Activated T-cell treated with anti-CD3 and anti-CD28 coated beads, Interleukin-2, amount 50 U/mL, for 1 hour (primary cell): ENCODE data around the gene IRF9.

Experiments
- DNase-seq: peaks from one replicate; pipeline ENCODE4 v3.0.0-alpha.2; 2020

IRF9 gene, protein sequence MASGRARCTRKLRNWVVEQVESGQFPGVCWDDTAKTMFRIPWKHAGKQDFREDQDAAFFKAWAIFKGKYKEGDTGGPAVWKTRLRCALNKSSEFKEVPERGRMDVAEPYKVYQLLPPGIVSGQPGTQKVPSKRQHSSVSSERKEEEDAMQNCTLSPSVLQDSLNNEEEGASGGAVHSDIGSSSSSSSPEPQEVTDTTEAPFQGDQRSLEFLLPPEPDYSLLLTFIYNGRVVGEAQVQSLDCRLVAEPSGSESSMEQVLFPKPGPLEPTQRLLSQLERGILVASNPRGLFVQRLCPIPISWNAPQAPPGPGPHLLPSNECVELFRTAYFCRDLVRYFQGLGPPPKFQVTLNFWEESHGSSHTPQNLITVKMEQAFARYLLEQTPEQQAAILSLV

DNA sequence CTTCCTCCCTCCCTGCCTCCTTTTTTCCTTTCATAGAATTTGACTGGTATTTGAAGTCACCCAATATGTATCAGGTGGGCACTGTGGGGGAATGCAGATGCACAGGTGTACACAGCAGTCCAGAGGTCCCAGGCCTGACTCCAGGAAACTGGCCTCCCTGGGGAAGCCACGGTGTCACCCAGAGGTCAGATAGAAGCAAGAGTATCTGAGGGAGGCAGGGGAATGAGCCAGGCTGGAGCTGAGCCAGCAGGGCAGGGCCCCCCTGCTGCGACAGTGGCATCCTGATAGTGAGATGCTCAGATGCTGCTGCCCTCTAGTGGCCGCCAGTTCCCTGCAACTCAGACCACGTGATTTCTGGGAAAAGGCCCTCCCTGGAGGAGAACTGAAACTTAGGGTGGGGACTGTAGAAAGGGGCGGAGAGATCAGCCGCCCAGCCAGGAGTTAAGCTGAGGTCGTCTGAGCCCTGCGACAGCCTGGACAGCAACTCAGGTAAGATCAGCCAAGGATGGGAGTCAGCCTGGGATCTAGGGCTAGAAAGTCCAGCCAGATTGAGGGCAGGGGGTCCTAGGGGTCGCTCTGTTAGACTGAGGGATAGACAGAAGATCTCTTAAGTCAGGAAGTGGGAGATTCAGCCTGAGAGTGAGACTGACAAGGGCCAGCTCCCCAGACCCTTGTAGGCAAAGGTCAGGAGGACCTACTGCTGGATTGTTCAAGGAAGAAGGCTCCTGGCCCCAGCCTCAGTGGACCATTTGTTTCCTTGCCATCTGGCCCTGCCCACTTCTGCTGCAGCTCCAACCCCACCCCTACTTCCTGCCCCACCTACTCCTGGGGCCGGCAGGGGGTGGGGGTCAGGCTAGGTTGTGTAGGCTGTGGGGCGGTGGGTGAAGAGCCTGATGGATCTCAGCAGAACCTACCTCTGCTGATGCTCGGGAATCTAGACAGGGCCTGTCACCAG, at the start of gene IRF9:
IRF9 (plus strand) TSS at position 416 of the 955 bp plus-strand sequence. CDS start 880 bp downstream, outside the sequence.
- DNase-seq: peak; percentile 98

DNA sequence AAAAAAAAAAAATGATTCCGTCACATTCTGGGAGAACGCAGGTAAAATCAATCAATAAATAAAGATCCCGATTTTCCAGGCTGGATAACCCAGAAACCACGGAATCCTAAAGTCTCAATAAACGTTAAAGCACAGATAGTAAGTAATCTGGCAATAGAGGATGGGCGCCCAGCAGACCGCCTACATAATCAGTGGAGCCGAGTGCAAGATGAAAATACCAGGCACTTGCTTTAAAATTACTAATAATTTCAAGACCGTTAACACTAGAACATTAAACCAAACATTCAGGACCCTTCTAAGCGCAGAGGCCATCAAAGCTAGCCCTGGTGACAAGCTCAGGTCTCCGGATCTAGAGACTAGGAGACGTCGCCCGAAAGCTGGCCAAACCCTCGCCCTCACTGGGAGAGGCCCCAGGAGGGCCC, 47.7 kb upstream of the IRF9 start:
- no peak for DNase-seq

DNA sequence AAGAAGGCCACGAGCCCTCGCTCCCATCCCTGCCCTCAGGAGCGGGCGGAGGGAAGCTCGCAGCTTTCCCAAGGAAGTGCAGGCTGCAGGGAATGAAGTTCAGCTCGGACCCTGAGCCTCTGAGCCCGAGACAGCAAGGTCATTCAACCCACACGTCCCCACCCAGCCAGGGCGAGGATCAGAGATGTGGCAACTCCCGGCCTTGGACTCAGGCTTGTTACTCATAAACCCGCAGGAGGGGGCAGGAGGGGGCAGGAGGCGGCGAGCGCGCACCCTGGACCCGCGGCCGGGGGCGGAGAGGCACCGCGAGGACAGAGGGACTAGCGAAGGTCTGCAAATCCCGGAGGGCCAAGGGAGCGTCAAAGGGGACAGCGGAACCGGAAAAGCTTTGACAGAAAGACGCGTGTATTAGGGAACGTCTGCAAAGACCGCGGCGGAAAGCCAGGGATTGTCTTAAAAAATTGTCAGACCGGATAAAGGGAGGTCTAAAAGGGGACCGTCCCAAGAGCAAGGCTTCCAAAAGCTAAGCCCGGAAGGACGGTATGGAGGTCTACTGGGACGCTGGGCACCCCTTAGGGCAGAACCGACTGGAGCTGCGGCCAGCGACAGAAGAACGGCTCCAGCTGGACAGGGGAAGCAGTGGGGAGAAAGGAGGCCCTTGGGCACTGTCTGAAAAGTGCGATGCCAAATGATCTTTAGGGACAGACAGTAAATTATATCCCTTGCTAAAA, 47.1 kb upstream of the IRF9 start:
- peak; percentile 84 for DNase-seq

DNA sequence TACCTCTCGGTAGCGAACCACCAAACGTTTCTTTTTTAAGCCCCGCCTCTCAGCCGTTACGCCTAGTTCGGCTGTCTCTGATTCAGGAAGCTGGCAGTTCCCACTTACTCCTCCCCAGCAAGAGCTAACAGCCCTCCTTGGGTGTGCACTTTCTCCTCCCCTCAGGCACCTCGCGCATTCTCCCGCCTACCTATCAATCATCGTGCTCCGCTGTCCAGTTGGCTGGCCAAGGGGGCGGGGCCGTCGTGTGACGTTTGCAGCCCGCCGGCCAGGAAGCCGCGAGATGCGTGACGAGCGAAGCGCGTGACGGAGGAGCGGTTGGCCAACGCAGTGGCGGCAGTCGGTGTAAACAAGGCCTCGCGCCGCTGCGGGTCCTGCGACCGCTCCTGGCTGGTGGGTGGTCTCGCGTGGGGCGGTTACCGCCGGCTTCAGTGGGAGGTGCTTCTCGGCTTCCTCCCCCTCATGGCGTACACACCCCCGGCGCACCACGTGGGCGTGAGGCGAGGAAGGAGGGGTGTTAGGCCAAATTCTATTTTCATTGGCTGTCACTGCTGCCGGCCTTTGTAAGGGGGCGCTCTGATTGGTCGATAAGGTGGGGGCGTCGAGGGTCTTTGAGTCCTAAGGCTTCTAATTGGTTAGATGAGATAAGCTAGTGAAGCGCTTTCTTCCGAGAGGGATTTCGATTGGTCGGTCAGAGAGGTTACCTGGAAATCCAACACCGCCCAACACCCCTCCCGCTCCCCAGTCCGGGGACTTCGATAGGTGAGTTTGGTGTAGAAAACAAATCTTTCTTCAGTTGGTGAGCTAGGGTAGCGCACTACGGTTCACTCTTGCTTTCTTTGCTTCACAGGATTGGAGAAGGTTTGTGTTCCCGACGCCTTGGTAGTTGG, 46.3 kb upstream of the IRF9 start, which contains the start of the genes DCAF11 and NRL:
DCAF11 (plus strand) TSS at position 246 of the 890 bp plus-strand sequence. CDS start 818 bp downstream, outside the sequence.
NRL (minus strand) TSS at position 418 of the 890 bp plus-strand sequence. CDS start 32,101 bp downstream, outside the sequence.
- peak; percentile 99 for DNase-seq

DNA sequence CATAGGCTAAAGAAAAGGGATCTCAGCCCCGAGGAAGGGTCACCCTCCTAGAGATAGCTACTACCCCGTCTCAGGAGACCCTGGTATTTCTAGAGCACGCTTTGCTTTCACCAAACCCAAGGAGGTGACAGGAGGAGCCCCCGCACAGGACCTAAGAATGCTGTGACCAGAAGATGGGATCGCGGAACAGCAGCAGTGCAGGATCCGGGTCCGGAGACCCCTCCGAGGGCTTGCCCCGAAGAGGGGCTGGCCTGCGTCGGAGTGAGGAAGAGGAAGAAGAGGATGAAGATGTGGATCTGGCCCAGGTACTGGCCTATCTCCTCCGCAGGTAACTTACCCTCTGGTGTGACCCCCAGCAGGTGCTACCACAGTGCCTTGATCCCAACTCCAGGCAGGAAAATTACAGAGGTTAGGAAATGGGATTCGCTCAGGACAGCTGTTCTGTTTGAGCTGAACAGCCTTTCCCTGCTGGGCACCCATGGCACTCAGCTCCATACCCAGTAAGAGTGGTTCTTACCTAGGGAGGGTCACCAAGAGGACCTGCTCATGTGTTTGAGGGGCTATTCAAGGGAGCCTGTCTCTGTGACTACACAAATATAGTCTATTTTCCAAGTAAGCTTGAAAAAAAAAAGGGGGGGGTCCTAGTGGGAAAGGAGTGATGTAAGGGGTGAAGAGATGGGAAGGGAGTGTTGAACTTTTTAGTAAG, 45.5 kb upstream of the IRF9 start:
- no peak for DNase-seq

DNA sequence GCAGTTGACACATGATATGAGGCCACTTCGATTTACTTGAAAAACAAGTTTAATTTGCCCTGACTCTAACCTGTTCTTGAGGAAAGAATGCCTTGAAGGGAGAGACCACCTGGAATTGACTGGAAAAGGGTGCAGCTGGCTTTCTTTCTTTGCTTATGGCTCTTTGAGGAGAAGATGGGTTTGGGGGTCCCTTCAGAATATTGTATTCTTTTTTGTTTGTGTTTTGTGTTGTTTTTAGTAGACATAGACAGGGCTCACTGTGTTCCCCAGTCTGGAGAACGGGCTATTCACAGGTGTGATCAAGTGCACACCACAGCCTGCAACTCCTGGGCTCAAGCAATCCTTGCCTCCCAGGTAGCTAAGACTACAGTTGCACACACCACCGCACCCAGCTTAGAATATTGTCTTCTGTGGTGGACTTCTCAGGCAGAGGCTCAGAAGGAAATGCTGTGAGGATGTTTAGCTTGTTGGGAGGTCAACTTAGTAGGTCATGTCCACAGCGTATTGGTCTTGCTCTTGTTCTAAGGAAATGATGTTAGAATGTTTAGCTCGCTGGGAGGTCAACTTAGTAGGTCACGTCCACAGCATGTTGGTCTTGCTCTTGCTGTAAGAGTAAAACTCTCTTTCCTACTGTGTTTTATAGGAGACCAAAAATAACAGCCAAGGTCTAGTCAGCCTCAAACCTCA, 44.8 kb upstream of the IRF9 start:
- DNase-seq: no peak

DNA sequence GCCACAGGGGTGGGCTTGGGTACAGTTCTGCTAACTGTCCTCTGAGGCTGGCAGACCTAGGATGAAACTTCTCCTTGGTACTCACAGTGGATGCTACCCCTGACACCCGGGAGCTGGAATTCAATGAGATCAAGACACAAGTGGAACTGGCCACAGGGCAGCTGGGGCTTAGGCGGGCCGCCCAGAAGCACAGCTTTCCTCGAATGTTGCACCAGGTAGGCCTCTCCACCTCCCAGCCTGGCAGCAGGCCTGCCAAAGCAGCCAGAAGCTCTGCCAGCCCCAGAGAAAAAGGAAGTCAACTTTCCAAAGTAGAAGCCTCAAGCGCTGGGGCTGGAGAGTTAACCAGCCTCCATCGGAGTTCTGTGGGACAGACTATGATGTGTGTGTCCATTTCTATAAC, 43.9 kb upstream of the IRF9 start:
- no peak for DNase-seq

DNA sequence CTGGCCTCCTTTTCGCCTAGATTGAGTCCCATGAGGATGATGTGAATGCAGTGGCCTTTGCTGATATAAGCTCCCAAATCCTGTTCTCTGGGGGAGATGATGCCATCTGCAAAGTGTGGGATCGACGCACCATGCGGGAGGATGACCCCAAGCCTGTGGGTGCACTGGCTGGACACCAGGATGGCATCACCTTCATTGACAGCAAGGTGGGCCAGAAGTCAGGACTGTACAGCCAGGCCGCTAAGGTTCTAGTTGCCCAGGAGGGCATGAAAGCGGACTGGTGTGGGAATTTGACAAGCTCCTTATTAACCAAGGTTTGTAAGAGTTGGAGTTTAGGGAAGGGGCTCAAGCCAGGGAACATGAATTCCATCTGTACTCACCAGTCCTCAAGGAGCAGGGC, 41.4 kb upstream of the IRF9 start:
- no peak for DNase-seq

DNA sequence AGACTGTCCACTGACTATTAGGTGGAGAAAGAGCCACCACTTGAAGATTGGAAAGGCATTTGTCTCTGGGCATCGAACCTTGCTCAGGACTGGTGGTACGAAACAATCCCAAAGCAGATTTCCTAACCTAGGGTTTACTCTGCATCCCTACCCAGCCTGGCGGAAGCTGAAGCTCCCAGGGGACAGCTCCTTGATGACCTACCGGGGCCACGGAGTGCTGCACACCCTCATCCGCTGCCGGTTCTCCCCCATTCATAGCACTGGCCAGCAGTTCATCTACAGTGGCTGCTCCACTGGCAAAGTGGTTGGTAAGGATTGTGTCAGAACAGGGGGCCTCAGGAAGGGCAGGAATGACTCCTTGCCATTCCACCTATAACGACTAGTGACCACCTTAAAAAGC, 39.9 kb upstream of the IRF9 start:
- no peak for DNase-seq

DNA sequence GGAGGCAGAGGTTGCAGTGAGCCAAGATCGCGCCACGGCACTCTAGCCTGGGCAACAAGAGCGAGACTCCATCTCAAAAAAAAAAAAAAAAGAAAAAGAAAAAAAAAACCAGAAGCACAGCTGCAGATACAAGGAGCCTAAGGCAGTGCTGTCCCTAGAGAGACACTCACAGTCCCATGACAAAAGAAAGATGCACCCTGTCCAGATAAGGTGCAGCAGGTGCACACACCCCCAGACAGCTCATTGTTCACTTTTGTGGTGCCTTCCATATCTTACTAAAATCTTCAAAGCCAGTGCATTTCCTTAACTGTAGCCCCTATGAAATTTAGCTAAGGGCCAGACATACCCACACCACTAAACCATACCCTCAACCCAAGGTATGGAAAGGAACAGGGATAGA, 38.6 kb upstream of the IRF9 start:
- no peak for DNase-seq

DNA sequence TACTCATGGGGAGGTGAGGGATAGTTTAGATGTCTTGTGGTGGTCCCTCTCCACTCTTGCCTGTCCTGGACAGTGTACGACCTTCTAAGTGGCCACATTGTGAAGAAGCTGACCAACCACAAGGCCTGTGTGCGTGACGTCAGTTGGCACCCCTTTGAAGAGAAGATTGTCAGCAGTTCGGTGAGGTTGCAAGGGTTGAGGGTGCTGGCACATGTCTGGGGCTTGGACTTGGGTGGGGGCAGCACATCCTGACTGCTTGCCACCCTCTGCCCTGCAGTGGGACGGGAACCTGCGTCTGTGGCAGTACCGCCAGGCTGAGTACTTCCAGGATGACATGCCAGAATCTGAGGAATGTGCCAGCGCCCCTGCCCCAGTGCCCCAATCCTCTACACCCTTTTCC, 38.2 kb upstream of the IRF9 start:
- DNase-seq: no peak

DNA sequence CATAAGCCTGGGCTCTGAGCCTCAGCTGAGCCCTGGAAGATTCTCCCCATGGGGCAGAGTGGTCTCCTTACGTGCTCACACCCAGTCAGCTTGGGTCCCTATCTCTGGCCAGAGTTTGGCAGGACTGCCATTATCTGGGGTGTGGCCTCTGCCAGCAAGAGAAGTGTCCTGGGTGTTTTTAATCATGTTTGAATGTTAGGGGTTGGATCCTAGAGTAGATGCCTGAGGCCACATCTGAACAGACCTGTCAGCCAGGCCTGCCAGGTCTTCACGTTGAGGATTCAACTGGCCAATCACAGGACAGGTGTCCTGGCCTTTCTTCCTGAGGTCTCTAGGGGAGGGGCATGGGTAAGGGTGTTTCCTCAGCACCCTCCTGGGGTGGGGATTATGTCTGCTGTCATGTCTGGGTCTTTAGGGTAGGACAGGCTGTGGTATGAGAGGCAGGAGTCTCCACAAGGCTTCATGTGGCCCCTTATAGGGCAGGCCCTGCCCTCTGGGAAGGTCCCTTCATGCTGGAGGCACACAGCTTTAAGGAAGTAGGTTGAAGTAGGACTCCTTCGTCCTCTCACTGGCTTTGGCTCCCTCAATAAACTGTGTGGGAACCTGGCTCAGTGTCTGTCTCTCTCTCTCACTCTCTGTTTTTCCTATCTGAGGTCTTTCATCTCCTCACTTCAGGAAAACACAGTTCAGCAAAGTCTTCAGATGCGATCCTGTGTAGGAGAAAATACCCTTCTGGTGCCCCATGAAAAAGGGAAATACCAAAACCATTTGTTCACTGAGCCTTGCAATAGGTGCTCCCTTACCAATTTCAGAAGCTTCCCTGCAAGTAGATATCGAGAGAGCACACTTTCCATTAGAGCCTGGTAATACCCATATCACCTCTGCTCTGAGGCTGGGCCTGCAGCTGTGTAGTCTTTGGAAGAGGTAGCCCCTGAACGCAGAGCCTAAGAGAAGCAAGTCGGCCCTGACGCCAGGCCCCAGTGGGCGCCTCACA, 37.3 kb upstream of the IRF9 start:
- no peak for DNase-seq

DNA sequence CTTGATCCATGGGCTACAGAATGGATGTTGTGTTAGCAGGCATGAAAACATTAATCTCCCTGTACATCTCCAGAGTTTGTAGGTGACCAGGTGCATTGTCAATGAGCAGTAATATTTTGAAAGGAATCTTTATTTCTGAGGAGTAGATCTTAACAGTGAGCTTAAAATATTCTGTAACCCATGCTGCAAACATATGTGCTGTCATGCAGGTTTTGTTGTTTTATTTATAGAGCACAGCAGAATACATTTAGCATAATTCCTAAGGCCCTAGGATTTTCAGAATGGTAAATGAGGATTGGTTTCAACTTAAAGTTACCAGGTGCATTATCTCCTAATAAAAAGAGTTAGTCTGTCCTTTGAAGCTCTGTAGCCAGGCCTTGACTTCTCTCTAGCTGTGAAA, 34.1 kb upstream of the IRF9 start:
- DNase-seq: no peak

DNA sequence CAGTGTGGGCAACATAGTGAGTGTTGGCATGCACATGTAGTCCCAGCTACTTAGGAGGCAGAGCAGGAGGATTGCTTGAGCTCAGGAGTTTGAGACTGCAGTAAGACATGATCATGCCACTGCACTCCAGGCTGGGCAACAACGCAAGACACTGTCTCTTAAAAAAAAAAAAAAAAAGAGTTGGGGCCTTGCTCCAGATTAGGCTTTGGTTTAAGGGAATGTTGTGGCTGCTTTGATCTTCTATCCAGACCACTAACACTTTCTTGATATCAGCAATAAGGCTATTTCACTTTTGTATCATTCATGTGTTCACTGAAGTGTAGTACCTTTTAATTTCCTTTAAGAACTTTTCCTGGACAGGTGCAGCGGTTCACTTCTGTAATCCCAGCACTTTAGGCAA, 33.4 kb upstream of the IRF9 start:
- no peak for DNase-seq

DNA sequence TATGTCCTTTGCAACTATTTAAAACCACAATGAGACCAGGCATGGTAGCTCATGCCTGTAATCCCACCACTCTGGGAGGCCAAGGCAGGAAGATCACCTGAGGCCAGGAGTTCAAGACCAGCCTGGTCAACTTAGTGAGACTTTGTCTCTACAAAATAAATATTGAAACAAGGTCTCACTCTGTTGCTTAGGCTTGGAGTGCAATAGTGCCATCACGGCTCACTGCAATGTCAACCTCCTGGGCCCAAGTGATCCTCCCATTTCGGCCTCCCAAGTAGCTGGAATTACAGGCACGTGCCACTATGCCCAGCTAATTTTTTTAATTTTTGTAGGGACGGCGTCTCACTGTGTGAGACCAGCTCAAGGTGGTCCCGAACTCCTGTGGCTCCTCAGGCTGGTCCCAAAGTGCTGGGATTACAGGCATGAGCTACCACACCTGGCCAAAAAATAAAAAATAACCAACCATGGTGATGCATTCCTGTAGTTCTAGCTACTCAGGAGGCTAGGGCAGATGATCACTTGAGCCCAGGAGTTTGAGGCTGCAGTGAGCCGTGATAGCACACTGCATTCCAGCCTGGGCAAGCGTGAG, 31.6 kb upstream of the IRF9 start:
- no peak for DNase-seq

DNA sequence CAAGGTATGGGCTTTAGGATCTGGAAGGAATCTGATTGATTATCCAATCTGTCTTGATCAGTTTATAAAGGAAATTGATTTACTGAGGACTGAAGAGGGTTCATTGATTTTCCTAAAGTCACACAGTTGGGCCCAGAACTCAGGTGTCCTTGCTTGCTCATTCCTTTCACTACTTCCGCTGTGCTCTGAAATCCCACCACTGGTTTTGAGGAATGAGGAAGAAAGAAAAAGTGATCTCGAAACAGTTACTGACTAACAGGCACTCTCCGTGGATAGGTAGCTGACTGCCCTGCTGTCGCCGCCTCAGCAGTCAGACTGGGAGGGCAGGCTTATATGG, 30.7 kb upstream of the IRF9 start, which contains the start of gene FITM1:
FITM1 (plus strand) TSS at position 280 of the 337 bp plus-strand sequence. CDS start 905 bp downstream, outside the sequence.
- DNase-seq: no peak

DNA sequence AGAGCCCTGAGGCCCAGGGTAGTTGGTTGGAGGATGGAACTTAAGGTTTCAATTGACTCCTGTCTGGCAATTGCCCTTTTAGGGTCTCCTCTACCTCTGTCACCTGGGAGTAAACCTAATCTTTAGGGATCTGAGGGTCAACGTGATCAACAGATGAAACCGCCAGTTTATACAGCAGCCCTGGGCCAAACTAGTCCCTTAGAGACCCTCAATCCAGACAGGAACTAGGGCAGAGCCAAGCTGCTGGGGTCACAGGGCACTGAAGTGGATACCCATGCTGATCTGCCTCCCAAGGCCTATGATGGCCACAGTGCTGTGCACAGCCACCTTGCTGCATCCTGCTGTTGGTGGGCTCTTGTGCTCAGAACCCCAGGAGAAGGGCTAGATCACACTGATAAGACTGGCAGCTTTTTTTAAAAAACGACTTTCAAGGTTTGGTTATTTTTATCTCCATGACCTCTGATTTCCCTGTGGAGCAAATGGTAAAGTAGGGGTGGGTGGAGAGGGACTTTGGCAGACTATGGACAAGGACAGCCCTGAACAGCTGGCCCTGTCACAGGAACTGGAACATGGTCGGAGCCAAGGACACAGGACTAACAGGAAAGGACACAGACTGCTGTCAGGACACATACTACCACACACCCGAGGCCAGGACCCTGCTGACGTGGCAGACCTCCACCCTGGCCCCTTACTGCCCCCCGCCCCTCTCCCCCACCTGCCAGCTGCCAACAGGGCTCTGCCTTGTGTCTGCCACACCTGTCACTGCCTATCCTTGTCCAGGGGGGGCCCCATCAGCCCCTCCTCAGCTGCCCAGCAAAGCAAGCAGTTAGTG, 30.1 kb upstream of the IRF9 start:
- no peak for DNase-seq

DNA sequence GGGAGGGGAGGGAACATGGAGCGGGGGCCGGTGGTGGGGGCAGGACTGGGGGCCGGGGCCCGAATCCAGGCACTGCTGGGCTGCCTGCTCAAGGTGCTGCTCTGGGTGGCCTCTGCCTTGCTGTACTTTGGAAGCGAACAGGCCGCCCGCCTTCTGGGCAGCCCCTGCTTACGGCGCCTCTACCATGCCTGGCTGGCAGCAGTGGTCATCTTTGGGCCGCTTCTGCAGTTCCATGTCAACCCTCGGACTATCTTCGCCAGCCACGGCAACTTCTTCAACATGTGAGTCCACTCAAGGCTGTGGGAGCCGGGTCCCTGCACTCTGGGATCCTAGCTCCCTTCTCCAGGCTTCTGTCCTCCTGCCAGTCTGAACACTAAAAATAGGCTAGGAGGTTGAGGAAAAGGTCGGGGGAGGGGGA, 29.5 kb upstream of the IRF9 start:
- no peak for DNase-seq
